HG02623 (cell line): ENCODE results near the gene JMJD1C.

Experiments
- ATAC-seq: cut with Tn5 transposase; IDR thresholded peaks from one replicate; pipeline ENCODE4 v1.9.1; 2021; ENCODE audit warnings: moderate library complexity; ENCODE audit not compliant: unreplicated experiment

Gene JMJD1C

DNA sequence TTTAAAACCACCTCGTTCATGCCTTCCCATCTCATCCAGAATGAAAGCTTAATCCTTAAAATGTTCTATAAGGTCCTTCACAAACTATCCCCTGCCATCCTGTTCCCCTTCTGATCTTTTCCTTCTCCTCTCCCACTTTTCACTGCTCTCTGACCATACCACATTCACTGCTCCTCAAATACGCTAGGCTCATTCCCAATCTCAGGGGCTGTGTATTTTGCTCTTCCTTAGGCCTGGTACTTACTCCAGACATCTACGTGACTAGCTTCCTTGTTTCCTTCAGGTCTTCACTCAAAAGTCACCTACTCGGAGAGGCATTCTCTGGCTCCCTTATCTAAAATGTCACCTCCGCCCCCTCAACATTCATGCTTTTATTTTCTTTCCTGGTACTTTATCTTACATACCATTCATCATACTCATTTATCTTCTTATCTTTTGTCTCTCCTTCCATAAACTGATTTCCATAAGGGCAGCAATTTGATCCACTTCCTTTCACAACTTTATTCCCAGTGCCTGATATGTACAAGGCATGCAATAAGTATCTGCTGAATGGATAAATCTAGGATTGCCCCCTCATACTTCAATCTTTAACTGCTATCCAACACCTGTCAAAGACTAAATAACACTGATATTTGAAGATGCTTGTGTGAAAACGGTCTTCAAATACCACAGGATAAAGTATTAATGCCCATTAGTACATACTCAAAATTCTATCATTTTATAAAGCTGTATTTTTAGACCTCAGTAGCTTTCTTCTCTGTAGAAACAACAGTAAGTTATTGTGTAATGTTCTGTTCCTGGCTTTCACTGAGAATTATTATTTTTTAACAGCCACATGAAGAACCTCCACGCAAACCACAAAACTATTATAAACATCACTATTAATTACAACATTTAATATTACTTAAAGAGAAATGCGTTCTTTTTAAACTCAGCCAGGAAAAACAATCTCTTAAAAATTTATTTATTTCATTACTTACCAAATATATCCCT, 27.0 kb downstream of the JMJD1C start:
- ATAC-seq = no peak

DNA sequence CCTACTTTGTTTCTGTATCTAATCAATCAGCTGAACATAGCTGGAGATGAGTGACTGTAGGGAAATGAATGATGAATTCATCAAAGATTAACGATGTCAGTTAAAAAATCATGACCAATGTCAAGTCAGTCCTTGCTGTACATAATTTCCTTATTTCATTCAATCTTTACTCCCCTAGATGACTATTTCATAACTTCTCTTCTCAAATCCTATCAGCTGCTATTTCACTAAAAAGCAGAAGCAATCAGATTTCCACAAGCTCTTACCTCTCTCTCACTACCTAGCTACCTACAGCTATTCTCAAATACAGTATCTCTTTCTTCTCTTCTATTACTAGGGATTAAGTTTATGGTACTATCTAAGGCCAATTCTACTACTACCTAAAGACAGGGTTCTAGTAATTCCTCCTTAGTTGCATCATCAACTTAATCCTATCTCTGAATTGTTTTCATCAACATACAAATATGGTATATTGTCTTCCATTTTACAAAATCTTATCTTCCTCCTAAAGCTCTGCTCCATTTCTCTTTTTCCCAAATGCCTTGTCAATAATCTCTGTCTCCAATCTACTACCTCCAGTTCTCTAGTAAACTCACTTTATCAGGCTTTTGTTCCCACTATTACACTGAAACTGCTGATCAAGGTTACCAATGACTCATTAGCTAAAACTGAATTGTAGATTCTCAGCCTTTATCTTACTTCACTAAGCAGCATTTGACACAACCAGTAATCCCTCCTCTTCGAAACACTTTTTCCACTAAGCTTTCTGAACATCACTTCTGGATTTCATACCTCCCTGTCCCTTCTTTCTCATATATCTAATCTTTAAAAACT, 28.4 kb downstream of the JMJD1C start:
- ATAC-seq = no peak

DNA sequence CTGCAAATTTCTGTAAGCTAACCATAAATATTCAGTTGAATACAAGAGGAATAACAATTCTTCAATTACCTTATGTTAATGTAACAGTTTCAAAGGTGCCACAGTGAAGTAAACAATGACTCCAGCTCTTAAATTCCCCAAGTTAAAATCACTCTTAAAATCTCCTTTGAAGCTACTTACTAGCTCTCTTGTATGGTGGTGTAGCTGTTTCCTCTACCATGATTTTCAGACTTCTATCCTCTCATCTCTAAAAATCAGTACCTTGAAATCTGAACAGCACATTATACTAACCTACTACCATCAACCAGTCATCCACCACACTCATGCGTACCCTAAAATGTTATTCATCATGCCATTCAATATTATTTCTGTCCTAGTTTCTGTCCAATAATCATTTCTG, 29.6 kb downstream of the JMJD1C start:
- ATAC-seq = no peak

DNA sequence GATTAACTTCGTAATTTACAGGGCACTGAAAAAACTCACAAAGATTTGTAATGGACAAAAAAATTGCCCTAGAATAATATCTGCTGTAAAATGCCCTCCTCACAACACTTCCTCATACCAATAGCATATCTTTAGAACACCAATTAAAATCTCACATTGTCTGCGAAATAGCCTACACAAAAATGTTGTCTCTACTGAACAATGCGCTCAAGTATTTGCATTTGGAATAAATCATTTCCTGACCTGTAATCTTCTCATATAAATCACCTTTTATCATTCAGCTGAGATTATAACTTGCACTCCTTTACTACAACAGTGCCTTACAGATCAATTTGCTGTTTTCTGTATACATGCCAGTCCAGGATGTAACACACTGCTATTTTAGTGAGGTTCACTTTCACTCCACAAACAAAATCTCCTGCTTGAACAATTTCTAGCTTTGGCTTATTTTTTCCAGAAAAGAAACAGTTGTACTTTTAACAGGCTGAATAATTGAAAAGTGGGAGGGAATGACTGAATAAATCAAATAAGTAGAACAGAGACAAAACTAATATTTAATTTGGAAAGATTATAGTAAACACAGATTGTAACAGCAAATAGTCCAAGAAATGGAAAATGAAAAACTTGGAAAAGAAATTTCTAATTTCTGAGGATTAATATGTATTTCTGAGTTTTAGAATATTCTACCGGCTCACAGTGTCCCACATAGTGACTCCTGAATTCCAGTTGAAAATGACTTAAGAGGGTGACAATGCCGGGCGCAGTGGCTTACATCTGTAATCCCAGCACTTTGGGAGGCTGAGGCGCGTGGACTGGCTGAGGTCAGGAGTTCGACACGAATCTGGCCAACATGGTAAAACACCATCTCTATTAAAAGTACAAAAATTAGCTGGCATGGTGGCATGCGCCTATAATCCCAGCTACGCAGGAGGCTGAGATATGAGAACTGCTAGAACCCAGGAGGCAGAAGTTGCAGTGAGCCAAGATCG, 30.6 kb downstream of the JMJD1C start:
- ATAC-seq = no peak

DNA sequence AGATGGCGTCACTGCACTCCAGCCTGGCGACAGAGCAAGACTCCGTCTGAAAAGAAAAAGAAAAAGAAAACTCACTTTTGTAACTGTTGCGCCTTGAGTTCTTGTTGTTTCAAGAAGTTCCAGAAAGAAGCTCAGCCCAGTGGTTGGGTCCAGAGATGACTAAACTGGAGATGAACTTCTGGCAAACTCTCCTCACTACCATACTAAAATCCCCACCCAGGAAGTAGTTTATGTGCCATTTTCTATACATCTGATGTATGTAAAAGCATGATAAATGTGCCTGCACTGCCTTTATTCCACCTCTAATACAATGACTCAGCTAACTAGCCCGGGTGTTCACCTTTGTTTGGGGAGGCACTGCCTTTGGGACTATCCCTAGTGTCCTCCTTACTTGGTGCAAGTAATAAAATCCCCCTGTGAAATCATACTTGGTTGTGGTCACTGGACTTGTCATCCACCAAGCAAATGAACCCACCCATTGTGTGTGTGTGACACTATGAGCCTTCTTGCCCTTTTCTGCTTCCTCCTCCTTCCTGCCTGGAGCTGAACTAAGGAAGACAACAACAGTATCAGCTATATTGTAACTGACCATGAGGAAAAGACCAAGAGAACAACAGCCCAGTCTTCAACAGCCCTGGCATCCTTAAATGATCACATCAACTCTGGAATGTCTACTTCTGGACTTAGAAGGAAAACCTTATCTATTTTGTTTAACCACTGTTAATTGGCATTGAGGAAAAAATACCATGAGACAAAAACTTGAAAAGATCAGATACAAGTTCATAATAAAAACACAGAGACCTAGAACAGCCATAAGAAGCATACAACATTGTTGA, 33.6 kb downstream of the JMJD1C start:
- ATAC-seq = peak; percentile 35

DNA sequence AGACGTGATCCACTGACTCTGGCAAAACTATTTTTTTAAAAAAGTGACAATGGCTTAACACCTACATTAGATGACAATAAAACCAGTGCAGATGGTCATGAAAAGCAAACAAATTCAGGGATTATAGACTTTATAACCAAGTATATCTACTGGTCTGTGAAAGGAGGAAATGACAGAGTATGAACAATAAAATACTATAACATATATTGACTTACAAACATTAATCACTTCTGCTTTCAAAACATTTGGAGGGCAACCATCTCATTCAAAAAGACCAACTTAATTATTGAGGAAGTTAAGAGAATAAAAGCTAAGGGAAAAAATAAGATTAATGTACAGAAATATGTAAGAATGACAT, 34.8 kb downstream of the JMJD1C start:
- no peak for ATAC-seq

DNA sequence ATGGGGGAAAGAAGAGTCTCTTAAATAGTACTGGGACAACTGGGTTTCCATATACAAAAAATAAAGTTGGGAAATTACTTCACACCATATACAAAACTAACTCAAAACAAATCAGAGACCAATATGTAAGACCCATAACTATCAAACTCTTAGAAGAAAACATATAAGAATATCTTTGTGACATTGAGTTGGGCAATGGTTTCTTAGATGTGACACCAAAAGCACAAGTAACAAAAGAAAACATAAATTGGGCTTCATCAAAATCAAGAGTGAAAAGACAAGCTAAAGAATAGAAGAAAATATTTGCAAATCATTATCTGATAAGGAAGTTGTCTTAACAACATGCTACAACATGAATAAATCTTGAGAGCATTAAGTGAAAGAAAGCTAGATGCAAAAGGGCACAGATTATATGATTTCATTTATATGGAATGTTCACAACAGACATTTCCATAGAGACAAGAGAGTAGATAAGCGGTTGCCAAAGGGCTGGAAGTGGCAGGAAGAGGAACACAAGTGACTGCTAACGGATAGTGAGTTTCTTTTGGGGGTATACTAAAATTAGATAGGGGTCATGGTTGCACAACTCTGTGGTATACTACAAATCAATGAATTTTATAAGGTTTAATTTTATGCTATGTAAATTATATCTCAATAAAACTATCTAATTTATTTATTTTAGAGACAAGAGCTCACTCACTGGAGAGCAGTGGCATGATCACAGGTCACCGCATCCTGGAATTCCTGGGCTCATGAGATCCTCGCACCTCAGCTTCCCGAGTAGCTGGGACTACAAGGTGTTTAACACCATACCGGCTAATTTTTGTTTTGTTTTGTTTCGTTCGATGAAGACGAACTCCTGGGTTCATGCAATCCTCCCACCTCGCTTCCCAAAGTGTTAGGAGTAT, 35.4 kb downstream of the JMJD1C start:
- ATAC-seq = no peak

DNA sequence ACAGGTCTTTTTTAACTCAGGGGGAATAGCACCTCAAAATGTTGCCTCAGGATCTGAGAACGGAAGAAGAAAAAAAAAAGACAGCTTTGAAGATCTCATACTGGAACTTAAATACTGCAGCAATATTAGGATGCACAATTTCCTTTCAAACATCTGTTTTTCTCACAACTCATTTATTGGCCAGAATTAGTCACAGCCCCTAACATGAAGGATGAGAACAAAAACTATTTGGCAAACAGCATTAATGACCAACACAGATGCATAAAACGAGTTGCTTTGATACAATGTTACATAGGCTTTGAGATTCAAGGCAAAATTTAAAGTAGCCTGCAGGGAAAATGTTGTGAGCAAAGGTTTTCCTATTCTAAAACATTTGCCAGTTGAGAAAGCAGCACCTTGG, 36.5 kb downstream of the JMJD1C start:
- no peak for ATAC-seq

DNA sequence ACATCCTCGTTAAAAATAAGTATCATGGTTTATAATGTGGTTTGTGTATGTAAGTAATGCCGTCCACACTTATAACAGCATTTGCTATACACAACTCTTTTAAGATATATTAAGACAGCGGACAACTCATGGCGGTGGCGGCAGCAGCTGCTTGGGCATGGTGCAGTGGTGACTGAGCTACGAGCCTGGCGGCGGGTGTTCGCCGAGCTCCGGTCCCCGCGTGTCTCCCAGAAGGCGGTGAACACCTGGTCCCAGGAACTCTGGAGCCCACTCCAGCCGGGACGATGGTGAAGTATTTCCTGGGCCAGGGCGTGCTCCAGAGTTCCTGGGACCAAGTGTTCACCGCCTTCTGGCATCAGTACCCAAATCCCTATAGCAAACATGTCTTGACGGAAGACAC, 38.8 kb downstream of the JMJD1C start:
- no peak for ATAC-seq

DNA sequence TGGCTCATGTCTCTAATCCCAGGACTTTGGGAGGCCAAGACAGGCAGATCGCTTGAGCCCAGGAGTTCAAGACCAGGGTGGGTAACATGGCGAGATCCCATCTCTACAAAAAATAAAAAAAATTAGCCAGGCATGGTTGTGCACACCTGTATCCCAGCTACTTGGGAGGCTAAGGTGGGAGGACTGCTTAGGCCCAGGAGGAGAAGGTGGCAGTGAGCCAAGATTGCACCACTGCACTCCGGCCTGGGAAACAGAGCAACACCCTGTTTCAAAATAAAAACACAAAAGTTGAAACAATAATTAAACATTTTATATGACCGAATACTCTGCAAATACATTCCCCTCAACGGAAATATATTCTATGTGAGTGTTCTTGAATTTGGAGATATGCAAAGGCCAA, 40.3 kb downstream of the JMJD1C start:
- ATAC-seq = no peak

DNA sequence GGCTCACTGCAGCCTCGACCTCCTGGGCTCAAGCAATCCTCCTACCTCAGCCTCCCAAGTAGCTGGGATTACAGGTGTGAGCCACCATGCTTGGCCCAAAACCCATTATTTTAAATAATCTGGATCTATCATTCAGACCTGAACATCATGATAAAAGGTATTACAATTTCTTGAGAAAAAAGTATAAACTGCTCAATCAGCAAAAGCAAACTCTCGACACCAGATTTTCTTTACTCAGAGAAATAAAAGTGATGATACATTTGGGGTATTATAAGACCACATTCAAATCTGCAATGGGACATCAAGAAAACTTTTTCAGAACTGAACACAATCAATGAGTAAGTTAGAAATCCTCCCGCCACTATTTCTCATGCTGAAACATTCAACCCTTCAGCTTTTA, 41.2 kb downstream of the JMJD1C start:
- ATAC-seq = no peak

DNA sequence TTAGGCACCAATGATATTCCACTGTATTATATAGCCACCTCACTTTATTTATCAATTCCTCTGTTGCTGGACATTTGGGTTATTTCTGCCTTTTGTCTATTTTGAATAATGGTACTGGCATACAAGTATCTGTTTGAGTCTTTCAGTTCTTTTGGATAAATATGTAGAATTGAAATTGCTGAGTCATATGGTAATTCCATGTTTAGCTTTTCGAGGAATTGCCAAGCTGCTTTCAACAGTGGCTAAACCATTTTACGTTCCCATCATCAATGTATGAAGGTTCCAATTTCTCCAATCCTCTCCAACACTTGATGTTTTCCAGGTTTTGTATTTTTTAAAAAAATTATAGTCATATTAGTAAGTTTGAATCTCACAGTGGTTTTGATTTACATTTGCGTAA, 42.3 kb downstream of the JMJD1C start:
- ATAC-seq = no peak

DNA sequence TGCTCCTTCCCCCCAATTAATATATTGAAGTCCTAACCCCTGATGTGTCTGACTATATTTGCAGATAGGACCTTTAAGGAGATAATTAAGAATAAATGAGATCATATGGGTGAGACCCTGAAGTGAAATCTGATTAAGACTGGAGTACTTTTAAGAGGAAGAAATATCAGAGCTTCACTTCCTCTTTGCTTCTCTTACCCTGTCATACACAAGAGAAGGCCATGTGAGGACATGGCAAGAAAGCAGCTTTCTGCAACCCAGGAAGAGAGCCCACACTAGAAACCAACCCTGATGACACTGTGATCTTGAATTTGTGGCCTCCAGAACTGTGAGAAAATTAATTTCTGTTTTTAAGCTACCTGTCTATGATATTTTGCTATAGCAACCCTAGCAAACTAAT, 44.2 kb downstream of the JMJD1C start:
- ATAC-seq = peak; percentile 97

DNA sequence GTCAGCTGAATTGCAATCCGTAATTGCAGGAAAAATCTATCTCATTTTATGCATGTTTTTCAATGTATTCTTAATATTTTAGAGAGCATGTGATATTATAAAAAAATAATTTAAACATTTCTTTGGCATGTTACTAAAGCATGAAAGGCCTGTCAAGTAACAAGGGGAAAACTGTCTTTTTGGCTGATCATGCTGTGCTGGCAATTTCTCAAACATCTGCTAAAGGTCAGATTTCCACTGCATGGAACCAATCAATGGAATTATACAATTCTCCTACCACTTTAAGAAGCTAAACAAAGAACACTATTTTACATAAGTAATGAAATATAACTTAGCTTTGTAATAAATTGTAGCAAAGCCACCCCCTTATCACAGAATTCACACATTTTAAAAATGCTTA, 49.4 kb downstream of the JMJD1C start:
- no peak for ATAC-seq

DNA sequence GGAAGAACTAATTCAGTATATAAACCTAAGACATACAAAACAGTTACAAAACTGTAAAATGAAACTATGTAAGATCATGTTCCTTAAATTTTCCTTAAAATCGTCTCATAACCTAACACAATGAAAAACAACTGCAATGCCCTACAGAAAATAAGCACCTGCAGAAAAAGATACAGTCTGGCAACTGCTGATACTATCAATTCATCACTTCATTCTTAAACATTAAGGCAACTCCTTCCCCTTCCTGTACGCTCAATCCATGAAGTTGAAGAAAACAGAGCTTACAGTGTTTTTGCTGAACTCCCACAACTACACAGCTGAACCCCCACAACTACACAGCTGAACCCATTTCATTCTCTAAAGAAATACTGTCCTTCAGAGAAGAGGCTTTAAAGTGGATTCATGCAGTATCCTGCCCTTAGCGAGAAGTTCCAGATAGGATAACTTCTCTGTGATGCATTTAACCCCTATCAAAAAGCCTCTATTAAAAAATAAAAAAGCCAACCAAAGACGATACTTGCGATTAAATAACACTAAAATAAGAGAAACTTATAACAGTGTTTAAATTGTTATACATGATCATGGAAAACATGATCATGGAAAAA, 50.0 kb downstream of the JMJD1C start:
- no peak for ATAC-seq

DNA sequence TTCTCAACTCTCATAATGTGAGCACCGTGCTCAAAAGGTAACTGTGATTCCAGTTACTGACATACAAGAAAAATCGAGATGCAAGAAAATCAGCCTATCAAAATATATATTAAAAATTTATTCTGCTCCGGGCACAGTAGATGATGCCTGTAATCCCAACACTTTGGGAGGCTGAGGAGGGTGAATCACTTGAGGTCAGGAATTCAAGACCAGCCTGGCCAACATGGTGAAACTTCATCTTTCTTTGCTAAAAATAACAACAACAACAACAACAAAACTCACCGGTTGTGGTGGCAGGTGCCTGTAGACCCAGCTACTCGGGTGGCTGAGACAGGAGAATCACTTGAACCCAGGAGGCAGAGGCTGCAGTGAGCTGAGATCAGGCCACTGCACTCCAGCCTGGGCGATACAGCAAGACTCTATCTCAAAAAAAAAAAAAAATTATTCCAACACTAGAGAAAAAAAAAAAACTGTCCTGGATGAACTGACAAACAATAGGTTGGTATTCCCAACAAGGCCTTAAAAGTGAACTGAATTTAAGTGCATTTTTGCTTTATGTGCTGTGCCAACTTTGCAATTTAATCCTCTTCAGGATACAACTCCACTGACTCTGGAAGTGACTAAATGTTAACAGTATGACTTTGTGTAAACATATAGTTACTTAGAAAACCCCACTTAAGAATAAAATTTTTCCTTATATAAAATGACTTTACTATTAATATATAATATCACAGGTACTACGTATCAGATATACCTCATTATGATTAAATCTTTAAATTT, 51.1 kb downstream of the JMJD1C start:
- no peak for ATAC-seq

DNA sequence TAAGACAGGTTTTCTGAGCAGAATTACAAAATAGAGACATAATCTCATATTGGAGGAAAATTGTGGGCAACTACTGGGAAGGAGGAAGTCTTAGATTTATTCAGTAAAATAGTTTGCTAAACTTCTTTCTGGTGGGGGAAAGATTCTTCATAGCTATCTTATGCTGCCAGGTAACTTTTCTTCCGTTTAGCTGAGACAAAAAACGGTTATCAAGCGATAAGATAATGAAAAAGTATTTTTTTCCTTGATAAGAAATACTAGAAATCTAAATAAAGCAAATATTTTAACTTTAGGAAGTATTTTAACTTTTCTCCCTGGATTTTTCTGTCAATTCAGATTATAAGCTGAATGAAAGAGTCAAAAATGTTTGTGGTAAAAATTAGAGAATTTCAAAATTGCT, 52.3 kb downstream of the JMJD1C start:
- no peak for ATAC-seq

DNA sequence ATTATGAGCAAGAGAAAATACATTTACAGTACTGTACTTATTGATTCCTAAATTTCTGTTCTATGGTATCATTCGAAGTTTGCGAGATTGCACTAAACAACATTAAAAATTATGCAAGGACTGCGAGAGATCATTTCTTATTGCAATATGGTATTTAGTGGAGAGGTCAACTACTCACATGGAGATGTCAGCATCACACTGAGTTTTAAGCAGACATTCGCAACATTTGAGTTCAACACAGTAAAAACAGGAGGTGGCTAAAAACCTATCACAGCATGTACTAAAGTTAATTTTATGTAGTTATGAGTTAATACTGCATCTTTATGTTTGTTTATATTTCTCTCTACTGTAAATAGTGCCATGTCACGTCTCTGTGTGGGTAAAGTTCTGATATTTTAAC, 53.5 kb downstream of the JMJD1C start:
- no peak for ATAC-seq
